ENCODE data around the gene RAPGEF3.

- no peak for TF ChIP-seq ZNF549 (tag by site-specific recombination; IDR thresholded peaks at IDR 0.05)
- TF ChIP-seq CTCF (tag by site-specific recombination; IDR thresholded peaks at IDR 0.05), result no peak
- no peak for TF ChIP-seq PRDM10 (tag by site-specific recombination; IDR thresholded peaks at IDR 0.05)
- TF ChIP-seq ZNF704 (tag by site-specific recombination; IDR thresholded peaks at IDR 0.05), result no peak
- TF ChIP-seq ZNF121 (tag by site-specific recombination; IDR thresholded peaks at IDR 0.05), result no peak
- TF ChIP-seq ZNF26 (tag by site-specific recombination; IDR thresholded peaks at IDR 0.05), result no peak
- no peak for TF ChIP-seq ZNF560 (tag by site-specific recombination; IDR thresholded peaks at IDR 0.05; ENCODE audit: borderline replicate concordance)
- TF ChIP-seq, protein P1, sequence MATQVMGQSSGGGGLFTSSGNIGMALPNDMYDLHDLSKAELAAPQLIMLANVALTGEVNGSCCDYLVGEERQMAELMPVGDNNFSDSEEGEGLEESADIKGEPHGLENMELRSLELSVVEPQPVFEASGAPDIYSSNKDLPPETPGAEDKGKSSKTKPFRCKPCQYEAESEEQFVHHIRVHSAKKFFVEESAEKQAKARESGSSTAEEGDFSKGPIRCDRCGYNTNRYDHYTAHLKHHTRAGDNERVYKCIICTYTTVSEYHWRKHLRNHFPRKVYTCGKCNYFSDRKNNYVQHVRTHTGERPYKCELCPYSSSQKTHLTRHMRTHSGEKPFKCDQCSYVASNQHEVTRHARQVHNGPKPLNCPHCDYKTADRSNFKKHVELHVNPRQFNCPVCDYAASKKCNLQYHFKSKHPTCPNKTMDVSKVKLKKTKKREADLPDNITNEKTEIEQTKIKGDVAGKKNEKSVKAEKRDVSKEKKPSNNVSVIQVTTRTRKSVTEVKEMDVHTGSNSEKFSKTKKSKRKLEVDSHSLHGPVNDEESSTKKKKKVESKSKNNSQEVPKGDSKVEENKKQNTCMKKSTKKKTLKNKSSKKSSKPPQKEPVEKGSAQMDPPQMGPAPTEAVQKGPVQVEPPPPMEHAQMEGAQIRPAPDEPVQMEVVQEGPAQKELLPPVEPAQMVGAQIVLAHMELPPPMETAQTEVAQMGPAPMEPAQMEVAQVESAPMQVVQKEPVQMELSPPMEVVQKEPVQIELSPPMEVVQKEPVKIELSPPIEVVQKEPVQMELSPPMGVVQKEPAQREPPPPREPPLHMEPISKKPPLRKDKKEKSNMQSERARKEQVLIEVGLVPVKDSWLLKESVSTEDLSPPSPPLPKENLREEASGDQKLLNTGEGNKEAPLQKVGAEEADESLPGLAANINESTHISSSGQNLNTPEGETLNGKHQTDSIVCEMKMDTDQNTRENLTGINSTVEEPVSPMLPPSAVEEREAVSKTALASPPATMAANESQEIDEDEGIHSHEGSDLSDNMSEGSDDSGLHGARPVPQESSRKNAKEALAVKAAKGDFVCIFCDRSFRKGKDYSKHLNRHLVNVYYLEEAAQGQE (tag by site-specific recombination; IDR thresholded peaks at IDR 0.05), result 0 out of 2 replicates have a peak, but pooled peaks have one; percentile 27
- no peak for TF ChIP-seq ZNF214 (tag by site-specific recombination; IDR thresholded peaks at IDR 0.05; ENCODE audit: borderline replicate concordance)
- TF ChIP-seq, protein P2, sequence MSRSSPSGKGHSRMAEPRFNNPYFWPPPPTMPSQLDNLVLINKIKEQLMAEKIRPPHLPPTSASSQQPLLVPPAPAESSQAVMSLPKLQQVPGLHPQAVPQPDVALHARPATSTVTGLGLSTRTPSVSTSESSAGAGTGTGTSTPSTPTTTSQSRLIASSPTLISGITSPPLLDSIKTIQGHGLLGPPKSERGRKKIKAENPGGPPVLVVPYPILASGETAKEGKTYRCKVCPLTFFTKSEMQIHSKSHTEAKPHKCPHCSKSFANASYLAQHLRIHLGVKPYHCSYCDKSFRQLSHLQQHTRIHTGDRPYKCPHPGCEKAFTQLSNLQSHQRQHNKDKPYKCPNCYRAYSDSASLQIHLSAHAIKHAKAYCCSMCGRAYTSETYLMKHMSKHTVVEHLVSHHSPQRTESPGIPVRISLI (tag by site-specific recombination; IDR thresholded peaks at IDR 0.05), result no peak
- TF ChIP-seq ZNF274 (IDR thresholded peaks at IDR 0.05; ENCODE audit: low read length), result no peak
- TF ChIP-seq ZNF274 (tag by site-specific recombination; IDR thresholded peaks at IDR 0.05; ENCODE audit: borderline replicate concordance), result no peak
Measured at GRCh38 chr12:47770086-47770726, 11.5 kb upstream of the RAPGEF3 start.
